ENCODE data around the gene NAA16.
A peak's percentile ranks its signal among the peaks of the same experiment; 100 is the strongest.
"Not testable (repeated sequence)": the region's sequence is repeated elsewhere in the genome, so short reads cannot be mapped to it uniquely, and the experiment has no call there.

Gene NAA16

GRCh38 chr13:41306271-41307145, 4.6 kb upstream of the NAA16 start:
- DNase-seq = no peak

GRCh38 chr13:41307884-41308640, 3.0 kb upstream of the NAA16 start:
- no peak for DNase-seq

- peak; percentile 81 for DNase-seq
Measured at GRCh38 chr13:41311406-41312175, 524 bp downstream of the NAA16 start.

DNA sequence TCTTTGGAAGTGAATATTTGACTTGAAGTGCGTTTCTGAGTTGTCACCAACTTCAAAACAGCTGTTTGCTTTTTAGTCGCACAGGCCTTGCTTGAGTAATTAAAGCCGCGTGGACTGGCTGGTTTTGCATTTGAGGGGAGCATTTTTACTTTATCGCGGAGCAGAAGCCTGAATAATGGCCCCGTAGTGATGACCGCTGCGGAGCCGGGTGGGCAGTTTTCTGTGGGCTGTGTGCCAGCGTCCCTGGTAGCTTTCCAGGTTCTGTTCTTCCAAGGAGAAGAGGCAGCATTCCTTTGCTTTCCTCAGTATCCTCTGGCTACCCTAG, 1.1 kb downstream of the NAA16 start:
- no peak for DNase-seq

- DNase-seq = no peak
Measured at GRCh38 chr13:41313117-41313516, 2.0 kb downstream of the NAA16 start.

GRCh38 chr13:41313659-41314197, 2.7 kb downstream of the NAA16 start:
- DNase-seq = no peak

DNA sequence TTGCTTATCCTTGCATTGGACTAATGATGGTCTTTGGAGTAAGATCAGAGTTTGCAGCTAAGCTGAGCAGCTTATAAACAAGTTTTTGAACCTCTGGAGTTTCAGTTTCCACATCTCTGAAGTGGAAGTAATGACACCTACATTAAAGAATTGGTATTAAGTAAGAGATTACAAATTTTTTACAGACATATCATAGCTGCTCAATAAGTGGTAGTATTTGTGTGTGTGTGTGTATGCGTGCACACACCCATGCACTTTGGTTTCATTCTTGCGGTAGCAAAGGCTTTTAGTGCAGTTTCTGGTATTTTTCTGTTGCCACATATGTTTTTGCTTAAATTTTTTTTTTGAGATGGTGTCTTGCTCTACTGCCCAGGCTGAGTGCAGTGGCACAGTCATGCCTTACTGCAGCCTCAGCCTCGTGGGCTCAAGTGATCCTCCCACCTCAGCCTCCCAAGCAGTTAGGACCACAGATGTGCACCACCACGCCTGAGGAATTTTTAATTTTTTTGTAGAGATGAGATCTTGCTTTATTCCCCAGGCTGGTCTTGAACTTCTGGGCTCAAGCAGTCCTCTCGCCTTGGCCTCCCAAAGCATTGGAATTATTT, 4.5 kb downstream of the NAA16 start:
- no peak for DNase-seq

DNA sequence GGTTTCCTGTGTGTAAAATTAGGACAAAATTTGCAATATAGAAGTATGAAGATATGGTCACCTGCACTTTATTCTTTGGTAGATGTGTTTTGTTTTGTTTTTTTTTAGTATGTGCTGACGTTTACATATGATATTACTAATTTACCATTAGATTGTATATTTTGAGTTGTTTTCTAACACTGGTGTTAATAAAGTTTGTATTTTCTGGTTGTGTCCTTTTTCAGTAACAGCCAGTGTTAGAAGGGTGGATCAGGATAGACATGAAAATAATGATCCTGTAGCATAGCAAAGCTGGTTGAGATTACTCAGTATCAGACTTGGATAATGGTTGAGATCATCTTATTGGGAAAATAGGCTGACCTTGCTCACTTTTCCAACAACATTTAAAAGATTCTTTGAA, 6.2 kb downstream of the NAA16 start:
- no peak for DNase-seq

GRCh38 chr13:41325752-41326151, 14.7 kb downstream of the NAA16 start:
- DNase-seq = no peak

- no peak for DNase-seq
Measured at GRCh38 chr13:41326661-41327060, 15.6 kb downstream of the NAA16 start.

- no peak for DNase-seq
Measured at GRCh38 chr13:41327994-41328790, 17.1 kb downstream of the NAA16 start.

DNA sequence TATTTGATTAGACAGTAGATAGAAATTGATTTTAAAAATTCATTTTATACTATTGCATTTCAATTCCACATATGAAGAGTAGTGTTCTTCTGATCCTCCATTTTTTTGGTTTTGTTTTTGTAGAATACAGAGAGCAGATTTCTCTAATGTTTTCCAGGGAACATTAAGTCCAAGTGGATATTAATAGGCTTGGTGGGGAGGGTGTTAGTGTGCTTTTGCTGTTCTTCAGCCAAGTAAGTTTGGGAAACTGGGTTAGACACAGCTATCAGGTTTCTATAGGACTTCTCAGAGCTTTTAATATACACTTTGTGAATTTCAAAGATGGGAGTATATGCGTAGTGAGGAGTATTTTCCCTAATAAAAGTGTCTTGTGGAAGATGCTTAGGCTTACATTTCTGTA, 21.8 kb downstream of the NAA16 start:
- DNase-seq = no peak

- DNase-seq = no peak
Measured at GRCh38 chr13:41334810-41335209, 23.7 kb downstream of the NAA16 start.

GRCh38 chr13:41344358-41344757, 33.3 kb downstream of the NAA16 start:
- no peak for DNase-seq

DNA sequence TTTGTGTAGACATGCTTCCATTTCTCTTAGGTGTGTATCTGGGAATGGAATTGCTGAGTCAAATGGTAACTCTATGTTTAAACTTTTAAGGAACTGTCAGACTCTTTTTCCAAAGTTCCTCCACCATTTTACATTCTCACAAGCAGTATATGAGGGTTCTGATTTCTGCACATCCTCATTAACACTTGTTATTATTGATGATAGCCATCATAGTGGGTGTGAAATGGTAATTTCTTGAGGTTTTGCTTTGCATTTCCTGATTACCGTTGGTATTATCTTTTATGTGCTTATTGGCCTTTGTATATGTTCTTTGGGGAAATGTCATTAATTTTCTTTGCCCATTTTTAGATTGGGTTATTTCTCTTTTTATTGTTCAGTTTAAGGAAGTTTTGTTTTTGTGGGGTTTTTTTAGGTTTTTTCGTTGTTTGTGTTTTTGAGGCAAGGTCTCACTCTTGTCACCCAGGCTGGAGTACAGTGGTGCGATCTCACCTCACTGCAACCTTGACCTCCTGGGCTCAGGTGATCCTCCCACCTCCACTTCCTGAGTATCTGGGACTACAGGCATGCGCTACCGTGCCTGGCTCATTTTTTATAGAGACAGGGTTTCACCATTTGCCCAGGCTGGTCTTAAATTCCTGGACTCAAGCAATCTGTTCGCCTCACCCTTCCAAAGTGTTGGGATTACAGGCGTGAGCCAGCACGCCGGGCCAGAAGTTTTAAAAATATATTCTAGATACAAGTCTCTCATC, 34.3 kb downstream of the NAA16 start:
- no peak for DNase-seq

GRCh38 chr13:41345914-41346589, 35.0 kb downstream of the NAA16 start:
- no peak for DNase-seq

DNA sequence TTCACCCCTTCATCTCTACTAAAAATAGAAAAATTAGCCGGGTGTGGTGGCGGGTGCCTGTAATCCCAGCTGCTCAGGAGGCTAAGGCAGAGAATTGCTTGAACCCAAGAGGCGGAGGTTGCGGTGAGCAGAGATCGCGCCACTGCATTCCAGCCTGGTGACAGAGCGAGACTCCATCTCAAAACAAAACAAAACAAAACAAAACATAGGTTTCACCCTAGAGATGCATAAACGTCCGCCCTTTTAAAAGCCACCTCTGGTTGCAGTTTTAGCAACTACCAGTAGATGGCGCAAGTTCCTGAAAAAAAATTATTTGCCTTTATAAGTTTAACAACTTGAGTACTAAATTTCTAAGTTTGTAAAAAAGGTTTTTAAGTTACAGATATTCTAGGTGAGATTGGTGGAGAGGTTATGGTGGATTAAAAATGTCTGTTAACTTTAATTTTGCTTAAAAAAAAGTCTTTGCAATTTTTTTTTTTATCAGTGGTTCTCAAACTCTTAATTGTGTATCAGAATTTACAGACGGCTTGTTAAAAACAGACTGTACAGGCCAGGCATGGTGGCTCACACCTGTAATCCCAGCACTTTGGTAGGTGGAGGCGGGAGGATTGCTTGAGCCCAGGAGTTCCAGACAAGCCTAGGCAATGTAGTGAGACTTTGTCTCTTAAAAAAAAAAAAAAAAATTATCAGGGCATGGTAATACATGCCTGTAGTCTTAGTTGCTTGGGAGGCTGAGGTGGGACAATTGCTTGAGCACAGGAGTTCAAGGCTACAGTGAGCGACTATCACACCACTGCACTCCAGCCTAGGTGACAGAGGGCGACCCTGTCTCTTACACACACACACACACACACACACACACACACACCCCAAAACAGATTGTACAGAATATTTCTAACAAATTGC, 42.1 kb downstream of the NAA16 start:
- DNase-seq = peak; percentile 63

DNA sequence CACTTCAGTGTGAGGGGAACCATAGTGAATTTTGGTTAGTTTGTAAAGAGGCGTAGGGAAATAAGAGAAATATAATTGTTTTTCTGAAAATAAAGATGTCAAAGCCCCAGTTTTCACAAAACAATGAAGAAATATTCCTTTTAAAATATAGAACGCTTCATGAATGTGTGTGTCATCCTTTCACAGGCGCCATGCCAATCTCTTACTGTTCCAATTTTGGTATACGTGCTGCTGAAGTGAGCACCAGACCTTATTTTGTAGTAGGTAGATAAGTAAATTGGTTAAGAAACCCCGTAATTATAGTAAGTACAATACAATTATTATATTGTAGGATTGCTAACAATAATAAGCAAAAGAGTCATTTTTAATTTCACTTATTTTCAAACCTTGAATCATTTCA, 43.3 kb downstream of the NAA16 start:
- no peak for DNase-seq

- not testable (repeated sequence) for DNase-seq
Measured at GRCh38 chr13:41356385-41356648, 45.2 kb downstream of the NAA16 start.

- DNase-seq = no peak
Measured at GRCh38 chr13:41356786-41357185, 45.7 kb downstream of the NAA16 start.

All from activated CD8-positive, alpha-beta memory T cell treated with anti-CD3 and anti-CD28 coated beads for 24 hours (primary cell).